NB4 (cell line): ENCODE data around the gene PDK4.

ENCODE experiments used
- DNase-seq: peaks from one replicate; pipeline ENCODE4 v3.0.0; 2010; ENCODE audit warnings: low read depth
- H3K4me3 ChIP-seq: one replicate; pipeline ENCODE4 v1.5.1; 2011; ENCODE audit warnings: mild to moderate bottlenecking, low read depth, low read length, moderate library complexity
- CTCF ChIP-seq: IDR thresholded peaks from one replicate; pipeline ENCODE4 v1.5.1; 2012; ENCODE audit warnings: low read depth, low read length
- MAX ChIP-seq: IDR thresholded peaks from 2 replicates; pipeline ENCODE4 v1.6.1; 2011; ENCODE audit warnings: low read depth, low read length
- MYC ChIP-seq: IDR thresholded peaks from 2 replicates; pipeline ENCODE4 v1.6.1; 2011; ENCODE audit warnings: low read depth, low read length
- POLR2A ChIP-seq: IDR thresholded peaks from 2 replicates; pipeline ENCODE4 v1.6.1; 2011; ENCODE audit warnings: mild to moderate bottlenecking; ENCODE audit not compliant: insufficient read length; ENCODE audit errors: extremely low read depth

PDK4 gene

GRCh38 chr7:95592570-95592969 is 3.7 kb downstream of the PDK4 start:
- TF ChIP-seq MAX (no peak), POLR2A (no peak), CTCF (no peak), MYC (no peak)
- H3K4me3 ChIP-seq = no peak overlapping the region
- no peak for DNase-seq

GRCh38 chr7:95590387-95591248 is 5.7 kb downstream of the PDK4 start:
- no peak for DNase-seq
- TF ChIP-seq CTCF = no peak
- TF ChIP-seq MYC = no peak
- no peak for TF ChIP-seq MAX
- no peak for TF ChIP-seq POLR2A
- no peak overlapping the region for H3K4me3 ChIP-seq

- TF ChIP-seq POLR2A = no peak
- no peak for TF ChIP-seq CTCF
- TF ChIP-seq MYC = no peak
- TF ChIP-seq MAX = no peak
- no peak overlapping the region for H3K4me3 ChIP-seq
- no peak for DNase-seq
These were observed 6.5 kb downstream of the PDK4 start for GRCh38 chr7:95589766-95590165.

- H3K4me3 ChIP-seq = no peak overlapping the region
- no peak for DNase-seq
- no peak for TF ChIP-seq MAX
These were observed 7.3 kb downstream of the PDK4 start for GRCh38 chr7:95589031-95589430.

GRCh38 chr7:95586951-95587301 is 9.4 kb downstream of the PDK4 start:
- TF ChIP-seq MAX (no peak), CTCF (no peak), MYC (no peak), POLR2A (no peak)
- DNase-seq = no peak
- H3K4me3 ChIP-seq = no peak overlapping the region

GRCh38 chr7:95585426-95585789 is 10.9 kb downstream of the PDK4 start:
- no peak overlapping the region for H3K4me3 ChIP-seq
- TF ChIP-seq MAX = no peak
- no peak for TF ChIP-seq CTCF
- TF ChIP-seq POLR2A = no peak
- no peak for TF ChIP-seq MYC
- no peak for DNase-seq
